Activated T-cell treated with anti-CD3 and anti-CD28 coated beads for 4 hours (primary cell): ENCODE results near the gene PAAF1.
"Not testable (repeated sequence)": the region's sequence is repeated elsewhere in the genome, so short reads cannot be mapped to it uniquely, and the experiment has no call there.

Experiments
- DNase-seq: peaks from one replicate; pipeline ENCODE4 v3.0.0-alpha.2; 2020

Gene PAAF1, protein sequence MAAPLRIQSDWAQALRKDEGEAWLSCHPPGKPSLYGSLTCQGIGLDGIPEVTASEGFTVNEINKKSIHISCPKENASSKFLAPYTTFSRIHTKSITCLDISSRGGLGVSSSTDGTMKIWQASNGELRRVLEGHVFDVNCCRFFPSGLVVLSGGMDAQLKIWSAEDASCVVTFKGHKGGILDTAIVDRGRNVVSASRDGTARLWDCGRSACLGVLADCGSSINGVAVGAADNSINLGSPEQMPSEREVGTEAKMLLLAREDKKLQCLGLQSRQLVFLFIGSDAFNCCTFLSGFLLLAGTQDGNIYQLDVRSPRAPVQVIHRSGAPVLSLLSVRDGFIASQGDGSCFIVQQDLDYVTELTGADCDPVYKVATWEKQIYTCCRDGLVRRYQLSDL

DNA sequence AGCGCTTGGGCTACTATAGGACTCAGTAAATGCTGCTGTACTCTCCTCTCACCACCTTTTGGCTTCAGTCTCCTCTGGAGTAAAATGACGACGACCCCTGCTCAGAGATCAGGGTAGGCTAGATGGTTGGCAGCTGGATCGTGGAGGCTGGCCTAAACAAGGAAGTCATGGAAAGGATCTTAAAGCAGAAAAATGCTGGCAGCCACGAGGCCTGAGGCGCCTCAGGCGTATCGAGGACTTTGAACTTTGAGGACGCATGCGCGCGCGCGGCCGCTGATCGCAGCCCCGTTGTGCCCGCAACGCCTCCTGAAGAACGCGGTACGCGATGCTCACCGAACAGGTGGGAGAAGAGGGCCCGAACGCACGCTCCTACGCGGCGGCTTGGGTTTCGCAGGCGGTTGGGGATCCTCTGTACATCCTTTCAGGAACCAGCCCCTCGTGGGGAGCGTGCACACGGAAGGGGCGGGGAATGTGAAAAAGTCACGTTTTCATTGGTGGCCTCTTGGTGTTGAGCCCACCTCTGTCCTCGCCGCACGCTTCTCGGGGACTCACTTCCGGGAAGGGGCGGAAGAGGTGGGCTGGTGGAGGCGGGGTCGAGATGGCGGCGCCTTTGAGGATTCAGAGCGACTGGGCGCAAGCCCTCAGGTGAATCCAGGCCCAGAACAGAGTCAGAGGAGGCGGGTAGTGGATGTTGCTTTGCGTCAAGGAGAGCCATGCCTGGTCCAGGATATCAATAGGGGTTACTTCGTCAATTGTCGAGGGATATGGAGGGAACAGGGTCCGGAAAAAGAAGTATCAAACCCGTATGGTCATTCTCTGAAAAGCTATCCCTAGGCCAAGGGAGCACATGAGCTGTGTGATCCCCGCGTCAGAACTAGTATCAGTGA, at the start of gene PAAF1, which contains the start of gene COA4:
TSS of gene PAAF1 (plus strand) at position 576 of the 887 bp plus-strand sequence. CDS start at position 599, 23 bp downstream.
TSS of gene COA4 (minus strand) at position 423 of the 887 bp plus-strand sequence. CDS start 3,468 bp downstream, outside the sequence.
- DNase-seq = peak; percentile 95

DNA sequence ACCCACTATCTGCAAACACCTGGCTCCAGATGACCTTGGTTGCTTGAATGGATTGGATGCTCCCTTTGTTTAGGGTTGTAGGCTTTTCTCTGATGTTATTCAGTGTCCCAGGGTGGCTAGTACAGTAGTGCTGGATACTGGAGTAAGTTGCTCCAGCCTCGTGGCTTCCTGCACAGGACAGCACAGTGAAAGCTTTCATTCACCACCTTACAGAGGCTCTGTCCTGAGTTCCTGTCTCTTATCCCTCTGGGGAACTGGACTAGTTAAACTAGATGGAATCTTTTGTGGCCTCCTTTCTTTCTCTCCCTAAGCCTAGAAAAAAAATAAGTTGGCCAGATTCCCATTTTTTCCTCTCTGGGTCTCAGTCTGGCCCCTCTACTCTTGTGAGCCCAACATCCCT, 46.5 kb upstream of the PAAF1 start:
- DNase-seq = no peak

DNA sequence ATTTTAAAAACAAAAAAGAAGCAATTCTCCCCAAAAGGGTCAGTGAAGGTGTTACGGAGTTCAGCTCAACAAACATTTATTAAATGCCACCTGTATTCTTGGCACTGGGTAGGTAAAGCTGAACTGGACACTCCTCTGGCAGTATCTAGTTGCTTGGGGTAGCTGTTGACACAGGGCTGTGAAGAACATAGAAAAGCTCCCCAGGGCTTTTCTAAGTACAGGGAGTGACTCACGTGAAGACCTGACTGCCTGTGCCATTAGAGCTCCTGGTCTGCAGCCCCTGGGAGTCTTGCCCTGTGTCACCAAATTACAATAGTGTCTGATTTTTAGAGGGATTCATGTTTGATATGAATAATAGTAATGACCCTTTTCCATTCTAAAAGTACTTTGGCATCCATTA, 43.7 kb upstream of the PAAF1 start:
- DNase-seq = no peak

DNA sequence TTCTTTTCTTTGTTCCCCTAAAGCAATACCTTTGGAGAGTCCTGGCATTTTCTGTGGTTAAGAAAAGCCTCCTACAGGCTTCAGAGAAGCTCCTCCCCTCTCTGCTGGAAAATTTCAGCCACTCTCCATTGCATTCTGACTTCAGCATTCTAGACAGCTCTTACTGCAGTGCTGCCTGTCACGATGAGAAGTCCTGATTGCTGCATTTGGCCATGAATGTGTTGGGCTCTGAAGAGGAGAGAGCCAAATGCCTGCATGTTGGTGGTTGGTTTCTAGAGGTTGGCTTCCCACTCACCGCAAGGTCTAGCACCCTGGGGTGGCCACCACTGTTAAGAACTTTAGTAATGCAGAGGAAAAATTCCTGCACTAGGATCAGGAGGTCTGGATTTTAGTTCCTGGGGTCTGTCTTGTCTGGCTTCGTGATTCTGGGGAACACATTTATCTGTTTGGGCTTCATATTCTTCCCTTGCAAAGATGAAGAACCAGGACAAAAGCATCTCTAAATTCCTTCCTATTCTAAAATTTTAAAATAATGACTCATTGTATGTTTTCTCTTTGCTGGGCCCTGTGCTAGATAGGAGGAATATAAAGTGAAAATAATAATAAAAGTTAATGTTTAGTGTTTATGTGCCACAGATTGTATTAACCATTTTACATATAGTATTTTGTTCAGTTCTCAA, 38.2 kb upstream of the PAAF1 start:
- DNase-seq = no peak

DNA sequence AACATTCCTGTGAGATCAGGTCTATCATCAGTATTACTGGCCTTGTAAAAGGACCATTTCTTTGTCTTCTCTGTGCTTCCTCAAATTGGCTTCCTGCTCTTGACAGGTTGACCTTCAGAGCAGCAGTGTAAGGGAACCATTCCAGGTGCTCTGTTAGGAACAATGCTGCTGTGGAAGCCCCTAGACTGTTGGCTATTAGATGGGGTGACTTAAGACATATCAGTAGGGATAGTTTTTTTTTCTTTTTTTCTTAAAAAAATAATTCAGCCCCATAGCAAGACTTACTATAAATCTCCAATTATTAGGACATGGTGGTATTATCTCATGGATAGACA, 37.7 kb upstream of the PAAF1 start:
- DNase-seq = no peak

DNA sequence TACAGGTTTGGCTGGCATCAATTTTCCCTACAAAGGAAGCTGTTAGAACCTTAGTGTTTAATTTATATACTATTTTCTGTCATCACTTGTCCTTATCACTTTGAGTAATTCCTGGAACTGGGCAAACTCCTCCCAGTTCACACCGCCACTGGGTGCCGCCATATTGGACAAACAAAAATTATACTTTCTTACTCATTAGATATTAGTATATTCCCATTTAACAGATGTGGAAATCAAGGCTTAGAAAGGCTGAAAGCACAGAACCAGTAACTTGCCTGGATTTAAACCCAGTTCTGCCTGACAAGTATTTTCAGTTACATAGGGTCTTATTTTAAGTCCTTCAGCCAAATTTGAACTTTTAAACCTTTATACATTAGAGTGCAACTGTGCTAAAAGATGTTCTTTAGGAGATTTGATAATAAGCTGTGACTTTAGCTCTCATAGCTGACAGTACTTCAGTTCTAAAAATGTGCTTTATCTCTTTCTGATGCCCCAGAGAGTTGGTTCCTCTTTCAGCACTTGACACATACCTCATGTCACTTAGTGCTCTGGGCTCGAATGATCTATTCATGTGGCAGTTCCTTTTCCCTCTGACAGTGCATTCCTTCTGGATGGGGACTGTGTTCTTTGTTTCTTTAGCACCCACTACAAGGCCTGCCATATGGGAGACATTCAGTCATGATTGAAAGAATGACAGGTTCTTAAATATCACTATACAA, 25.6 kb upstream of the PAAF1 start:
- DNase-seq = no peak

DNA sequence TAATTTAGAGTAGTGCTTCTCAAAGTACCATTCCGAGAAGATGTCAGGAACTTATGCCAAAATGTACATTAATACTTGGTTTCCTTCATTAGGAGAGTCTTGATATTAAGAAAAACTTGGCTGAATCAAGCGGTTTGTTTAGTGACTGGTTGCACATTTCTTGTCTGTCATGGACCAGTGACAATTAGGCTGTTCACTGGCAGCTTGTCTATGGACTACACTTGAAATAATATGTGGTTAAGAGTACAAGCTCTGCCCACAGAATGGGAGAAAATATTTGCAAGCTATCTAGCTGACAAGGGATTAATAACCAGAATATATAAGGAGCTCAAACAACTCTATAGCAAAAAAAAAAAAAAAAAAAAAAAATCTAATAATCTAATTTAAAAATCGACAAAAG, 24.8 kb upstream of the PAAF1 start:
- no peak for DNase-seq

DNA sequence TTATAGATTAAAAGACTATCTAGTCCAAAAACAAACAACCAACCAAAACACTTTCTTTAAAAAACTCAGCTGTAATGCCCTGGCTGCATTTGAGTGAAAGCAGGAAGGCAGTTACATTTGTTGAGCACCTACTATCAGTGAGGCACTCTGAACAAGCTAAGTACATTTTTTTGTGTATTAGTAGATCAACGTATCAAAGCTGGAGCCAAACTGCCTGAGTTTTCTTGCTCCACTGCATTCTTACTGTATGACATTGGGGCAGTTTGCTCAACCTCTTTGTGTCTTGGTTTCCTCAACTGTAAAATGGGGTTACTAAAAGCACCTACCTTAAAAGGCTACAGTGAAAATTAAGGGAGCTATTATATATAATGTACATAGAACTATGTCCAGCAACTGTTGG, 22.1 kb upstream of the PAAF1 start:
- no peak for DNase-seq

DNA sequence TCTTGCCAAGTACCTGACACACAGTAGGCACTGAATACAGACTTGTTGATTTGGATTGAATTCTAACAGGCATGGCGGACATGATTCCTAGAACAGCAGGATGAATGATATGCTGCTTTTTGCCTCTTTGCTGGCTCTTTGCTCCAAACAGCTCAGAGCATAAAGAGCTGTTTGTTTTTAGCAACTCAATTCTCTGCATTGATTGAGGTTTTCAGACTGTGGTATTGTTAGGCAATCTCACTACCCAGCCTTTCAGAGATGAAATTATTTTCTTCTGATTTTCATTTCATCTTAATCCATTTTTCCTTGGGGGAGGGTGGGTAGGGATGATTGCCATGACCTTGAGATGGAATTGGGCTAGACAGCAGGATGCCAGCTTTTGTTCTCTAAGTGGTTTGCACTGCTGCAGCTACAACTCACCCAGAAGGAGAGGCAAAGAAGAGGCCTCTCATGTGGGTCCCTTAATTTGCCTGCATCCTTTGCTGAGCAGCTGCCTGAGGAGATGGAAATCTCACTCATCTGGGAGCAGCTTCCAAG, 20.7 kb upstream of the PAAF1 start:
- DNase-seq = no peak

DNA sequence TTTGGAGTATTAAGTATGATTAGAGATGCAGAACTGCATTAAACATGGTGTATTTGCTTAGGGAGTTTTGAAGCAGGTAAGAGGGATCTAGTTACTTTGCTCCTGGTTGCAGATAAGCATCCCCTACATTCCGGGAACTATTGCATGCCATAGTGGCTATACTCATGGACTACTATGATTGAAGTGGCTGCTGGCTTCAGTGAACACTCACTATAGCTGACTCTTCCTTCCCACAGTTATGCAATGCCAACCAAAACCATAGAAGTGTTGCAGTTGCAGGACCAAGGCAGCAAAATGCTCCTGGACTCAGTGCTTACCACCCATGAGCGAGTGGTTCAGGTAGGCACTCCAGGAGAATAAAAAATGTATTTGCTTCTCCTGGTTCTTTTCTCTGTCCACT, 17.1 kb upstream of the PAAF1 start:
- DNase-seq = no peak

DNA sequence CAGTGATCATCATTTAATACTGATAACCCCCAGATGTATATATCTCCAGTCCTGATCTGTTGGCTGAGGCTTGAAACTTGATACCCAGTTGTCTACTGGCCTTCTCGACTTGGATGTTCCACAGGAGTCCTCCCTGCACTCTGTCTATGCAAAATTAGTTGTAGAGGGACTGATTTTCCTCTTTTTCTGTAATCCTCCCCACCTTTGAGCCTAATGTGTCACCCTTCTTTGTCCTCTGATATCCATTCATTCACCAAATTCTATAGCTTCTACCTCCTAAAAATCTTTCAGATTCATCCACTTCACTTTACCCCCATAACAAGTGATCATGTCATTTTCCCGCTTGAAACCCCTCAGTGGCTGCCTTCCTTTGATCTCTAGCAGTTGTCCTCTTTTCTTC, 16.6 kb upstream of the PAAF1 start:
- no peak for DNase-seq

DNA sequence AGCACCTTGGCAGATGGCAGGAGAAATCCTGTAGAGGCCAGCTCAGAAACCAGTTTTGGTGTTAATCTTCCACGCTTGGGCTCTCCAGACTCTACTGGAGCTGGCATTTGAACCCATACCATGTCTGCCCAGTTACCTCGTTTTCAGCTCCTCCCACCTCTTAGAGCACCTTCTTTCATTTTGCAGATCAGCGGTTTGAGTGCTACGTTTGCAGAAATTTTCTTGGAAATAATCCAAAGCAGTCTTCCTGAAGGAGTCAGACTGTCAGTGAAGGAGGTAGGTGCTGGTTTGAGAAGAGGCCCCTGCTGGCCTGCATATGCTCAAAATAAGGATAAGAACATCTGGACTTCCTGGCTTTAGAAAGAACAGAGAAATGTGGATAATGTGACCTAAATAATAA, 13.8 kb upstream of the PAAF1 start:
- no peak for DNase-seq

DNA sequence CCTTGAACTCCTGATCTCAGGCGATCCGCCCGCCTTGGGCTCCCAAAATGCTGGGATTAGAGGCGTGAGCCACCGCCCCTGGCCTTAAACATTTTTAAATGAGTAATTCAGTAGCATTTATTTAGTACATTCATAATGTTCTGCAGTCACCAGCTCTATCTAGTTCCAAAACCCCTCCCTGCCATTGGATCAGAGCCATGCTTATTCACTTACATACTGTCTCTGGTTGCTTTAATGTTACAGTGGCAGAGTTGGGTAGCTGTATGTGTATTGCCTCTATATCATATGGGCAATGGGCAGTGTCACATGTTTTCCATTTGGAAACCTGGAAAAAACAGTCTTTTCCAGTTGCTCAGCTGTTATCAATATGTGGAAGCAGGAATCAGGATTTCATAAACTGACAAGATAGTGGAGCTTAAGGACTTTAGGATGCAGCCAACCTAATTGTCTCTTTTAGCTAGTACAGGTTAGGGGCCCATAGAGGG, 10.7 kb upstream of the PAAF1 start:
- no peak for DNase-seq

DNA sequence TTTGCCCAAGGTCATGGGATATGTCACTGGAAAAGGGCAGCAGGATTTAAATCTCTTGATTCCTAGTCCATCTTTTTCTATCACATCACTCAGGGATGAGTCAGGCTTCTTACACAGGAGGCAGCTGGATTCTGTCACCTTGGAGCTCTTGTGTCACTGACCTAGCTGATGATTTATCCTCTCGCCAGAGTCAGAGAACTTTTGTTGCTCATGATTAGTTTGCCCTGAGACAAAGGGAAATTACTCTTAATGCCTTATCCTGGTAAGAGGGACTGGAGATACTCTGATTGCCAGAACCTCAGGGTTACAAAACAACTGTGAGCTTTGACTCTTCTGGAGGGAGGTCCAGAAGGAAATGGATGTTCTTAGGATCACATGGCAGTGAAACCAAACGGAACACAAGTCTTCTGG, 10.2 kb upstream of the PAAF1 start:
- no peak for DNase-seq

DNA sequence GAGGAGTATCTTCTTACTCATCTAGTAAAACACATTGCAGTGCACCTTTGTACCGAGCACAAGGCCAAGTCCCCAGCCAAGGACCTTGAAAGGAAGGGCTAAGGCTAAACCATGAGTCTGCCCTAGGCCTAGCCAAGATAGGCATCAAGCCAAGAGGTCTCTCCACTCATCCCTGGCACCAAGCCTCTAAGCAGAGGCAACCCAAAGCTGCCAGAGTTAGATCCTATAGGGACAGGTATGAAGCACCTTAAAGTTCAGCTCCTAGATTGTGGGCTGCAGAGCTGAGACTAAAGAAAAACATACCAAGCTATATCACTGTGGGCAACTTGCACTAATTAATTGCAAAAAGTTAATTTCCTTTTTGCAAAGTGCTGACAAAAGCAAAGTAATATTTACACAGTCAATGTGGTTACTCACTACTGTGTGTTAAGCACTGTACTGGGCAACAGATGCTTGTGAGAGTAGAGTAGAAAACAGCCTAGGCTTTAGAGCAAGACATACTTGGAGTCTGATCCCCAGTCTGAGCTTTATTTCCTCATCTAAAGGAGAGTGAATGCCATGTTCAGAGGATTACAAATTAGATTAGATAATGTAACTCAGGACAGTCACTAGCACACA, 7.4 kb upstream of the PAAF1 start:
- DNase-seq = no peak

DNA sequence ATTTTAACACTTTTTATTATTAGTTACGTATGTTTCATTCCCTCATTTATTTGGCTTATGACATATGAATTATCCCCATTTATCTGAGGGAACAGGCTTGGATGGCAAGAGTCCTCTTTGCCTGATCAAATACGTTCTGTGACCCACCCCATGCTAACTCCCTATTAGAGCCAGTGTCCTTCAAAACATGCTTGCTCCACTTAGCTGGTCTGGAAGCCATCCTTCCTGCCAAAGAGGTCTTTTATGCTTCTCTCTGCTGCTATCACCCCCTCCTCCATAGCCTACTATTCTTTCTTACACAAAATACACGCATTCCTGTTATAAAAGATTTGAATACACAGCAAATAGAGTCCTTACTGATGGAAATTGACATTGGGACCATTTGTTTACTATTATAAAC, 6.5 kb upstream of the PAAF1 start:
- no peak for DNase-seq

DNA sequence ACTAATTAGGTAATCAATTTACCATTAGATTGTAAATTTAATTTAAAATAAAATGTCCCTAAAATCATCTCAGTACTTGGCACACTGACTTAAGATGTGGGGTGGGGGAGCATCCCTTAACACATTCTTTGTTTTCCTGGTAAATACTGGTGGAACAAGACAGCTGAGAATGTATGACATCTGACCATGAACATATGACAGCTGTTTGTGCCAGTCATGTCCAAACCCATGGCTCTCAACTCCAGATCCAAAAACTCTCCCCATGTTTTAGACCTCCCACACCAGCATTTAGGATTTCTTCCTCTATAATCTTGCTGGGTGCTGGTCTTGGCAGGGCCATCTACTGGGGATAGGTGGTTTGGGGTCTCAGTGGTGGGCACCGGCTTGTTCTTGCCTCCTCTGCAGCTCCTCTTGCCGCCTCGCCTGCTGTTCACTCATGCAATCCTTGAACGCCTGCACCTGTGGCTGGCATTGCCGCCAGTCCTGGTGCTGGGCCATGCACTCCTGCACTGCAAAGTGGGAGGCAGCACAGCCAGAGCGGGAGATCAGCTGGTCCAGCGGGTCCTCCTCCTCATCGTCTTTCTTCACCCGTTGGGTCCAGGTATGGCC, 3.9 kb upstream of the PAAF1 start:
- DNase-seq = no peak

DNA sequence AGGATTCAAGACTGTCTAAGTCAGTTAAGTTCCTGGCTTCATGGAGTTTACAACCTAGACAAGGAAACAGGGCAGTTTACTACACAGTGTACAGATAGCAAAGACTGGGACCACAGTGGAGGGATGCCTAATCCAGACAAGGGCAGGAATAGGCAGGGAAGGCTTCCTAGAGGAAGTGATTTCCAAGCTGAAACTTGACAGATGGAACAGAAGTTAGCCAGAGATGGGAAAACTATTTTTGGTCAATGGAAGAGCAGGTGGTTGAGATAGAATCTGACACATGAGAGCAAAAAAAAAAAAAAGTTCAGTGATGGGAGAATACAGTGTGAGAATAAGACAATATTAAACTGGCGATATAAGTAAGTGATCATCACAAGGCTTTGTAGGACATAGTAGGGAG, 1.4 kb upstream of the PAAF1 start:
- no peak for DNase-seq

DNA sequence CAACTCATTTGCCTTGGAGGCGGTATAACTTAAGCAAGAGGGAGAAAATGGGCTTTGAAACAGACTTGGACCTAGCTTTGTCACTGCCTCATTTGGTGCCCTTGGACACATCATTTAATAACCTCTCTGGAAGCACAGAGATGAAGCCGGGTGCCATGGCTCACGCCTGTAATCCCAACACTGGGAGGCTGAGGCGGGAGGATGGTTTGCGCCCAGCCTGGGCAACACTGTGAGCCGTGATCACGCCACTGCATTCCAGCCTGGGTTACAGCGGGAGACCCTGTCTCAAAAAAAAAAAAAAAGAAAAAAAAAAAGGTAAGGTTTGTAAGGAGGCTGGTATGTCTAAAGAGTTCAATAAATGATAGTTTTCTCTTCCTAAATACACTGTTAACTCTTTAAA, 959 bp upstream of the PAAF1 start:
- DNase-seq = no peak

DNA sequence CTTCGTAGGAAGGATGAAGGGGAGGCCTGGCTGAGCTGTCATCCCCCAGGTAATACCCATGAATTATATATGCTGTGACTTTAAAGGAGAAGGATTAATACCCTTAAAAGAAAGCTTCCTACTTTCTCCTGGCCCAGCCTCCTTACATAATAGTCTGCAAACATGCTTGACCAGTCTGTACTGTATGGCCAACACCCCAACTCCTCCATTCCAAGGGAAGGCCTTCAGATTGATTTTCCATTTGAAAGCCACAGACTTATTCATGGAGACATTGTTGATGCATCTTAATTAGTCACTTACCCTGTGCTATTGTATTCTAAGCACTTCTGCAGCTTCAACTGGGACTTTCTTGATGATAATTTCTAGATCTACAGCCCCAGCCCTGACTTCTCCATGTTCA, 2.0 kb downstream of the PAAF1 start:
- DNase-seq = no peak

DNA sequence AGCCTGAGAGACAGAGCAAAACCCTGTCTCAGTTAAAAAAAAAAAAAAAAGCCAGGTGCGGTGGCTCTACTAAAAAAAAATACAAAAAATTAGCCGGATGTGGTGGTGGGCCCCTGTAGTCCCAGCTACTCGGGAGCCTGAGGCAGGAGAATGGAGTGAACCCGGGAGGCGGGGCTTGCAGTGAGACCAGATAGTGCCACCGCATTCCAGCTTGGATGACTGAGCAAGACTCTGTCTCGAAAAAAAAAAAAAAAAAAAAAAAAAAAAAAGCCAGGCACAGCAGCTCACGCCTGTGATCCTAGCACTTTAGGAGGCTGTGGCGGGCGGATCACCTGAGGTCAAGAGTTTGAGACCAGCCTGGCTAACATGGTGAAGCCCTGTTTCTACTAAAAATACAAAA, 3.6 kb downstream of the PAAF1 start:
- DNase-seq = not testable (repeated sequence)

DNA sequence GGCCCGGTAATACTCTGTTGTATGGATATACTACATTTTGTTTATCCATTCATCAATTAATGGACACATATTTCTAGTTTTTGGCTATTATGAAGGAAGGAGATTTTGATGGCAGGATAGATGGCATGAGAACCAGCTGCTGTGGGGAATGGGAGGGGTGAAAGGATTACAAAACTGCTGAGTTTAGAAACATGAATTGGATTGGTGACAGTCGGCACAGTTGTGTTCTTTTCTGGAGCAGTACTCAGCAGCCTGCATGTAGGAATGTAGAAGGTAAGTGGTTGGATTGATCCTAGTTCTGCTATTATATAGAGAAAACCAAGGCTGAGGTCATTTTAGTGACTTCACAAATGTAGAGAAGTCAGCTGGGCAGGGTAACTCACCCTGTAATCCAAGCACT, 7.1 kb downstream of the PAAF1 start:
- no peak for DNase-seq
